ENCODE results near the gene IL19. TPM values are rescaled to one million over a fixed set of nuclear protein-coding genes. Genes with fewer than 3 reads are reported as not detected.

Gene IL19, protein sequence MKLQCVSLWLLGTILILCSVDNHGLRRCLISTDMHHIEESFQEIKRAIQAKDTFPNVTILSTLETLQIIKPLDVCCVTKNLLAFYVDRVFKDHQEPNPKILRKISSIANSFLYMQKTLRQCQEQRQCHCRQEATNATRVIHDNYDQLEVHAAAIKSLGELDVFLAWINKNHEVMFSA
- not detected in 2 replicates for total RNA-seq (2022)
- Bru-seq, nascent RNA, result percentile 8 among the genes with signal in this experiment
- BruChase-seq, experiment 1, labeled RNA remaining after a 6-hour chase, result percentile 19 among the genes with signal in this experiment
- BruChase-seq, experiment 2, labeled RNA remaining after a 2-hour chase, result percentile 17 among the genes with signal in this experiment
- long read RNA-seq, partial matches to known transcripts, result 0 of 1 reads
- long read RNA-seq, other reads (novel, unspliced or antisense), result 0 of 1 reads

DNA sequence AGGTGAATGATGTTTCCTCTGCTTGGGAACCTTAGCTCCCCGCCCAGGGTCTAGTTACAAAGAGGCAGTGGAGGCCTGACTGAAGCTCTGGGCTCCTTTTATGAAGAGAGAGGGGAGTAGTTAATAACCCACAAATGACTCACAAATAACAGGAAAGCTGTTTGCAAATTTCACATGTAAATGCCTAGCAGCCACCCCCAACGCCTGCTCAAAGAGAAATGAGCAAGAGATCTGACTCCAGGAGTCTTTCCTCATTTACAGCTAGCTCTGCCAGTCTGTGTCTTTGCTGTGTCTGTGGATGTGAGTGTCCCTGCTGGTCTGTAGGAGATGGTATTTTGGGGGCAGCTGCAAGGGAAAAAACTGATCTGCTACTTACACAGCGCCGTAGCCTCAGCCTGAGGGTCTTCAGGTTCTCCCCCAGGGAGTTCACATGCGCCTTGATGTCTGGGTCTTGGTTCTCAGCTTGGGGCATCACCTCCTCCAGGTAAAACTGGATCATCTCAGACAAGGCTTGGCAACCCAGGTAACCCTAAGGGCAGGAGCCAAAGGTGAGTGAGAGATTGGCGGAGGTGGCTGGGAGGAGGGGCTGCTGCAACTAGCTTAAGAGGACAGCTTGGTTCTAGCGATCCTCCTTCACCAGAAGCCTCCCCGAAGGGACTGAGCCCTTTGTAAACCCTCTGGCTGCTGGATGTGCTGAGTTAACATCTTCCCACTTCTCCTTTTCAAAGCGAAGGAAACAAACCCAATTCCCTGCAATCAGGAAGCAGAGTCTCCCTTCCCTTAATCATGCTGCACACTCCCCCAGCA, at the start of gene IL19:
Gene IL19, plus strand, starts transcription at position 243 of the 807 bp plus-strand sequence. CDS start 65,890 bp downstream, outside the sequence.
- CTCF ChIA-PET, result interaction anchor here (0.7 to 6.9 kb wide), 10 partner anchors 10 to 209 kb away, joined by 3 to 28 read pairs (median 6); no protein-coding TSS in a partner anchor
- BruUV-seq (replicated peaks), result no TSS peak
- TF ChIP-seq, protein P1, sequence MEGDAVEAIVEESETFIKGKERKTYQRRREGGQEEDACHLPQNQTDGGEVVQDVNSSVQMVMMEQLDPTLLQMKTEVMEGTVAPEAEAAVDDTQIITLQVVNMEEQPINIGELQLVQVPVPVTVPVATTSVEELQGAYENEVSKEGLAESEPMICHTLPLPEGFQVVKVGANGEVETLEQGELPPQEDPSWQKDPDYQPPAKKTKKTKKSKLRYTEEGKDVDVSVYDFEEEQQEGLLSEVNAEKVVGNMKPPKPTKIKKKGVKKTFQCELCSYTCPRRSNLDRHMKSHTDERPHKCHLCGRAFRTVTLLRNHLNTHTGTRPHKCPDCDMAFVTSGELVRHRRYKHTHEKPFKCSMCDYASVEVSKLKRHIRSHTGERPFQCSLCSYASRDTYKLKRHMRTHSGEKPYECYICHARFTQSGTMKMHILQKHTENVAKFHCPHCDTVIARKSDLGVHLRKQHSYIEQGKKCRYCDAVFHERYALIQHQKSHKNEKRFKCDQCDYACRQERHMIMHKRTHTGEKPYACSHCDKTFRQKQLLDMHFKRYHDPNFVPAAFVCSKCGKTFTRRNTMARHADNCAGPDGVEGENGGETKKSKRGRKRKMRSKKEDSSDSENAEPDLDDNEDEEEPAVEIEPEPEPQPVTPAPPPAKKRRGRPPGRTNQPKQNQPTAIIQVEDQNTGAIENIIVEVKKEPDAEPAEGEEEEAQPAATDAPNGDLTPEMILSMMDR (IDR thresholded peaks at IDR 0.05; ENCODE audit: unreplicated experiment), result no peak
- no peak within 1 kb of the TSS for H3K4me3 Mint-ChIP-seq (ENCODE audit: unreplicated experiment)
- no peaks in the 10 kb centered on the region for H3K9me3 Mint-ChIP-seq (ENCODE audit: unreplicated experiment)
- H3K36me3 Mint-ChIP-seq (ENCODE audit: insufficient read depth, unreplicated experiment), result no peaks in the 10 kb centered on the region
- DNase-seq (ENCODE audit: unreplicated experiment), result peak; percentile 28
- no peak within 1 kb of the TSS for H3K27ac Mint-ChIP-seq (ENCODE audit: low read depth, unreplicated experiment)
- H3K27me3 Mint-ChIP-seq (ENCODE audit: insufficient read depth, unreplicated experiment), result peaks cover 52% of the 10 kb centered on the region
- POLR2A ChIA-PET, result interaction anchor here (1.0 to 1.1 kb wide), 2 partner anchors 10 to 15 kb away, joined by 3 to 5 read pairs; no protein-coding TSS in a partner anchor
- no peaks in the 10 kb centered on the region for H3K4me1 Mint-ChIP-seq (ENCODE audit: insufficient read depth, unreplicated experiment)
- intact Hi-C loops (cut with micrococcal nuclease), result no loop called here

DNA sequence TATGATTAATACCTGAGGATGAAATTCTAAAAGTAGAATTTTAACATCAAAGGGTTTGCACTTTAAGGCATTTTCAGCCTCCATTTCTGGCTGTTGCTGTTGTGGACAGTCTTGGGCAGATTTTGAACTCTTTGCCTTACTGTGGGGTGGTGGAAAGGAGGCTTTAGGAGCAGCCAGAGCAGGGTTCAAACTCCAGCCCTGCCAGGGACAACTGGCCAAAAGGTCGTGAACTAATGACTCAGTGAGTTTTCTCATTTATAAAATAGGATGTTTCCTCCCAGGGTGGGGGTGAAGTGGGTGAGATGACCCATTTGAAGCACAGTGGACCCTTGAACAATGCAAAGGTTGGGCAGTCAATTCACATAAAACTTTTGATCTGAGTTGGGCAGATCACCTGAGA, 49.1 kb upstream of the IL19 start:
- intact Hi-C loops (cut with micrococcal nuclease), result no loop called here
- H3K27ac Mint-ChIP-seq (ENCODE audit: low read depth, unreplicated experiment), result peak overlapping the region; percentile 24
- no TSS peak for BruUV-seq (replicated peaks)
- ChIA-PET POLR2A (interaction anchor here (1.1 to 8.2 kb wide), 3 partner anchors 8 to 86 kb away, joined by 3 to 54 read pairs (median 6); partner anchors contain the start of gene DYRK3), CTCF (interaction anchor here (0.6 to 6.4 kb wide), 7 partner anchors 9 to 191 kb away, joined by 3 to 55 read pairs (median 4); partner anchors contain the start of gene DYRK3)
- no peak for DNase-seq (ENCODE audit: unreplicated experiment)
- H3K4me3 Mint-ChIP-seq (ENCODE audit: unreplicated experiment), result no peak overlapping the region
- no peaks in the 10 kb centered on the region for H3K36me3 Mint-ChIP-seq (ENCODE audit: insufficient read depth, unreplicated experiment)
- TF ChIP-seq, protein P1 (IDR thresholded peaks at IDR 0.05; ENCODE audit: unreplicated experiment), result no peak
- no peaks in the 10 kb centered on the region for H3K27me3 Mint-ChIP-seq (ENCODE audit: insufficient read depth, unreplicated experiment)
- H3K9me3 Mint-ChIP-seq (ENCODE audit: unreplicated experiment), result no peaks in the 10 kb centered on the region
- H3K4me1 Mint-ChIP-seq (ENCODE audit: insufficient read depth, unreplicated experiment), result peaks cover 65% of the 10 kb centered on the region

DNA sequence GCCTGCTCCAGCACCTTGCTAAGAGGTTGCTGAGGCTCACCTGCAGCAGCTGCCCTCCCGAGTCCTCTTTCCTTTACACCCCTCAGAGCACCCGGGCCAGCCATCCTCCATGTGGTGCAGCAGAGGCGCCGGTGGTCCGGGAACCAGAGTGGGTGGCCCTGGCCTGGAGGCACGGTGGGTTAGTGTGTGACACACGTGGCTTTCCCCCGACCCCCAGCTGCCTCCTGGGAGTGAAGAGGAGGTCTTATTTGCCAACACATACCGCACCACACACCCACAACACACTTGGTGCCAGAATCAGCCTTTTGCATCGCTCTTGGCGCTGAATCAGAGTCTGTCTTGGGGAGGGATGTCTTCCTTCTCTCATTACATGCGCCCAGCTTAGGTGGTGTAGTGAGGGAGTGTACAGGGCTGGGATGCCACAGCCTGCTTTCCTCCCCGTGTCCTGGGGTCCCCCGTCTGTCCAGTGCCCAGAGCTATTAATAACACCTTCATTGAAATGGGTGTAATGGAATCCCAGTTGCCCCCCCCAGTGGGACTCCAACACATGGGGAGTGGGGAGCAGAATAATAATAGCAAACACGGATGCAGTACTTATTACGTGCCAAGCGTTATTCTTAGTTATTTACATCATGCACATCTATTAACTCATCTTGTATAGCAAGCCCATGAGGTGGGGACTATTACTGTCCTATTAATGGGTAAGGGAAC, 47.7 kb upstream of the IL19 start:
- Mint-ChIP-seq H3K27me3 (ENCODE audit: insufficient read depth, unreplicated experiment) (no peaks in the 10 kb centered on the region), H3K36me3 (ENCODE audit: insufficient read depth, unreplicated experiment) (no peaks in the 10 kb centered on the region), H3K27ac (ENCODE audit: low read depth, unreplicated experiment) (peak overlapping the region; percentile 63), H3K9me3 (ENCODE audit: unreplicated experiment) (no peaks in the 10 kb centered on the region), H3K4me1 (ENCODE audit: insufficient read depth, unreplicated experiment) (peaks cover 58% of the 10 kb centered on the region), H3K4me3 (ENCODE audit: unreplicated experiment) (peak overlapping the region; percentile 49)
- POLR2A ChIA-PET, result interaction anchor here (0.5 to 8.2 kb wide), 20 partner anchors 9 to 259 kb away, joined by 3 to 54 read pairs (median 4); partner anchors contain the start of genes DYRK3, EIF2D and IL24
- CTCF ChIA-PET, result interaction anchor here (0.5 to 7.0 kb wide), 23 partner anchors 9 to 281 kb away, joined by 3 to 158 read pairs (median 4); partner anchors contain the start of genes DYRK3 and IL20
- no TSS peak for BruUV-seq (replicated peaks)
- TF ChIP-seq, protein P1 (IDR thresholded peaks at IDR 0.05; ENCODE audit: unreplicated experiment), result no peak
- intact Hi-C loops (cut with micrococcal nuclease), result no loop called here
- DNase-seq (ENCODE audit: unreplicated experiment), result peak; percentile 93
